ENCODE measurements around the gene NUDCD2. TPM values are rescaled to one million over a fixed set of nuclear protein-coding genes. Genes with fewer than 3 reads are reported as not detected.
"Not testable (repeated sequence)": the region's sequence is repeated elsewhere in the genome, so short reads cannot be mapped to it uniquely, and the experiment has no call there.

The NUDCD2 gene
- polyA plus RNA-seq, 3 donors = 3.4 to 23.6 (median 22.0) TPM

GRCh38 chr5:163424836-163425235, 35.1 kb downstream of the NUDCD2 start:
- intact Hi-C loops (cut with micrococcal nuclease) = no loop called here

DNA sequence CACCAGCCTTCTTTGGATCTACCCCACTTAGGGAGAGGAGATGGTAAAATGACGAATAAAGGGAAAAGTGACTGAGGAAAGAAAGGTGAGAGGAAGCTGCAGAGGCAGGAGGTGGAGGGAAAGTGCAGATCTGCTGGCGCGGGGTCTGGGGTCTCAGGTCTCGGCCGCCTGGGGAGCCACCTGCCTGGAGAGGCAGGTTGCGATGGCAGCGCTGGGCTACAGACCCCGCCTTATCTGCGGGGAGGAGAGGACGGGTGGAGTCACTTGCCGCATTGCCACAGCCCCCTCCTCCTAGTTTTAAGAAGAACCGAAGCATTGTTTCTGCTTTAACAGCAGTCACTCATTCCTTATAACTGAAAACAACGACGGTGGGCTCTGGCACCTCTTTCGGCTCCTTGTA, 44.2 kb downstream of the NUDCD2 start:
- intact Hi-C loops (cut with micrococcal nuclease); H3K4me1 ChIP-seq (ENCODE audit: control insufficient read depth in 1 of 2, insufficient read depth in 2 of 2, low read length in 2 of 2); H3K27ac ChIP-seq (ENCODE audit: low read depth in 1 of 2, low read length in 2 of 2); H3K4me3 Mint-ChIP-seq; H3K4me1 Mint-ChIP-seq; DNase-seq; H3K27ac Mint-ChIP-seq; H3K4me3 ChIP-seq (replicated peaks in 1 of 3; ENCODE audit: low read depth in 2 of 3, low read length in 3 of 3); H3K27me3 ChIP-seq (ENCODE audit: control insufficient read depth in 2 of 2, insufficient read depth in 2 of 2, low read length in 2 of 2); H3K4me2 ChIP-seq (replicated peaks; ENCODE audit: extremely low read depth, low read length, poor library complexity, severe bottlenecking); H3K36me3 ChIP-seq (replicated peaks in 1 of 2; ENCODE audit: control insufficient read depth in 1 of 2, insufficient read depth in 2 of 2, low read length in 2 of 2); H3K9ac ChIP-seq (ENCODE audit: insufficient read depth, low read length, poor library complexity, severe bottlenecking); H4K20me1 ChIP-seq (ENCODE audit: insufficient read depth, low read length); H3K79me2 ChIP-seq (ENCODE audit: insufficient read depth, low read length); H3K36me3 Mint-ChIP-seq; H3K9me3 ChIP-seq (replicated peaks in 1 of 2; ENCODE audit: control insufficient read depth in 1 of 2, insufficient read depth in 1 of 2, low read length in 2 of 2); H3K9me3 Mint-ChIP-seq; H2AFZ ChIP-seq (ENCODE audit: insufficient read depth, low read depth, low read length, poor library complexity, severe bottlenecking): not testable (repeated sequence)
- 48% methylated on average over 6 of the region's 15 CpGs for WGBS (ENCODE audit: insufficient coverage)
- H3K27me3 Mint-ChIP-seq (ENCODE audit: low read depth in 3 of 3) = peaks cover 12 to 18% (median 14%) of the 10 kb centered on the region in 3 donors

More at GRCh38 chr5:163424836-163425235, 35.1 kb downstream of the NUDCD2 start:
- Mint-ChIP-seq H3K9me3 (peaks cover 0 to 2% (median 0%) of the 10 kb centered on the region in 7 donors), H3K36me3 (no peaks in the 10 kb centered on the region), H3K27ac (no peak overlapping the region), H3K27me3 (ENCODE audit: low read depth in 3 of 3) (no peaks in the 10 kb centered on the region), H3K4me3 (no peak overlapping the region), H3K4me1 (peaks cover 7% of the 10 kb centered on the region)
- Histone ChIP-seq H2AFZ (ENCODE audit: insufficient read depth, low read depth, low read length, poor library complexity, severe bottlenecking) (no peak overlapping the region), H3K9ac (ENCODE audit: insufficient read depth, low read length, poor library complexity, severe bottlenecking) (no peak overlapping the region), H3K79me2 (ENCODE audit: insufficient read depth, low read length) (no peaks in the 10 kb centered on the region), H3K4me1 (ENCODE audit: control insufficient read depth in 1 of 2, insufficient read depth in 2 of 2, low read length in 2 of 2) (no peaks in the 10 kb centered on the region), H3K36me3 (replicated peaks in 1 of 2; ENCODE audit: control insufficient read depth in 1 of 2, insufficient read depth in 2 of 2, low read length in 2 of 2) (no peaks in the 10 kb centered on the region), H3K27ac (ENCODE audit: low read depth in 1 of 2, low read length in 2 of 2) (no peak overlapping the region), H3K9me3 (replicated peaks in 1 of 2; ENCODE audit: control insufficient read depth in 1 of 2, insufficient read depth in 1 of 2, low read length in 2 of 2) (no peaks in the 10 kb centered on the region), H4K20me1 (ENCODE audit: insufficient read depth, low read length) (no peaks in the 10 kb centered on the region), H3K4me3 (replicated peaks in 1 of 3; ENCODE audit: low read depth in 2 of 3, low read length in 3 of 3) (no peak overlapping the region), H3K27me3 (ENCODE audit: control insufficient read depth in 2 of 2, insufficient read depth in 2 of 2, low read length in 2 of 2) (no peaks in the 10 kb centered on the region), H3K4me2 (replicated peaks; ENCODE audit: extremely low read depth, low read length, poor library complexity, severe bottlenecking) (no peak overlapping the region)
- DNase-seq = no peak
- TF ChIP-seq, protein P1, sequence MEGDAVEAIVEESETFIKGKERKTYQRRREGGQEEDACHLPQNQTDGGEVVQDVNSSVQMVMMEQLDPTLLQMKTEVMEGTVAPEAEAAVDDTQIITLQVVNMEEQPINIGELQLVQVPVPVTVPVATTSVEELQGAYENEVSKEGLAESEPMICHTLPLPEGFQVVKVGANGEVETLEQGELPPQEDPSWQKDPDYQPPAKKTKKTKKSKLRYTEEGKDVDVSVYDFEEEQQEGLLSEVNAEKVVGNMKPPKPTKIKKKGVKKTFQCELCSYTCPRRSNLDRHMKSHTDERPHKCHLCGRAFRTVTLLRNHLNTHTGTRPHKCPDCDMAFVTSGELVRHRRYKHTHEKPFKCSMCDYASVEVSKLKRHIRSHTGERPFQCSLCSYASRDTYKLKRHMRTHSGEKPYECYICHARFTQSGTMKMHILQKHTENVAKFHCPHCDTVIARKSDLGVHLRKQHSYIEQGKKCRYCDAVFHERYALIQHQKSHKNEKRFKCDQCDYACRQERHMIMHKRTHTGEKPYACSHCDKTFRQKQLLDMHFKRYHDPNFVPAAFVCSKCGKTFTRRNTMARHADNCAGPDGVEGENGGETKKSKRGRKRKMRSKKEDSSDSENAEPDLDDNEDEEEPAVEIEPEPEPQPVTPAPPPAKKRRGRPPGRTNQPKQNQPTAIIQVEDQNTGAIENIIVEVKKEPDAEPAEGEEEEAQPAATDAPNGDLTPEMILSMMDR (IDR thresholded peaks at IDR 0.05) = no peak
- 89% methylated on average over 1 of the region's 1 CpG for WGBS (ENCODE audit: insufficient coverage)

Measured in CD14-positive monocyte (primary cell).